ENCODE data around the gene MGLL. TPM values are rescaled to one million over a fixed set of nuclear protein-coding genes. Genes with fewer than 3 reads are reported as not detected.

Gene MGLL
- total RNA-seq, 1 donor from 2014 or later, result 11.3 TPM

- Mint-ChIP-seq H3K27me3 (ENCODE audit: low read depth) (no peaks in the 10 kb centered on the region), H3K27ac (ENCODE audit: unreplicated experiment) (no peak overlapping the region), H3K4me3 (no peak overlapping the region), H3K36me3 (ENCODE audit: low read depth) (peaks cover 4% of the 10 kb centered on the region), H3K4me1 (peaks cover 44% of the 10 kb centered on the region), H3K9me3 (peaks cover 3% of the 10 kb centered on the region)
- TF ChIP-seq CTCF (conservative IDR thresholded peaks at IDR 0.05), result no peak
- DNase-seq (ENCODE audit: low read depth, low spot score), result no peak
Measured at GRCh38 chr3:127773752-127774395, 48.4 kb downstream of the MGLL start.

- Mint-ChIP-seq H3K27me3 (ENCODE audit: low read depth) (no peaks in the 10 kb centered on the region), H3K36me3 (ENCODE audit: low read depth) (peaks cover 8% of the 10 kb centered on the region), H3K4me1 (peaks cover 44% of the 10 kb centered on the region), H3K27ac (ENCODE audit: unreplicated experiment) (peak overlapping the region; percentile 82), H3K9me3 (peaks cover 6% of the 10 kb centered on the region), H3K4me3 (no peak overlapping the region)
- no peak for TF ChIP-seq CTCF (conservative IDR thresholded peaks at IDR 0.05)
- no peak for DNase-seq (ENCODE audit: low read depth, low spot score)
Measured at GRCh38 chr3:127772827-127773751, 49.2 kb downstream of the MGLL start.

GRCh38 chr3:127772273-127772672 is 50.0 kb downstream of the MGLL start:
- Mint-ChIP-seq H3K4me1 (peaks cover 44% of the 10 kb centered on the region), H3K36me3 (ENCODE audit: low read depth) (peaks cover 8% of the 10 kb centered on the region), H3K9me3 (peaks cover 8% of the 10 kb centered on the region), H3K27ac (ENCODE audit: unreplicated experiment) (no peak overlapping the region), H3K4me3 (no peak overlapping the region), H3K27me3 (ENCODE audit: low read depth) (no peaks in the 10 kb centered on the region)
- no peak for DNase-seq (ENCODE audit: low read depth, low spot score)
- TF ChIP-seq CTCF (conservative IDR thresholded peaks at IDR 0.05), result no peak

- Mint-ChIP-seq H3K27me3 (ENCODE audit: low read depth) (no peaks in the 10 kb centered on the region), H3K36me3 (ENCODE audit: low read depth) (peaks cover 5% of the 10 kb centered on the region), H3K9me3 (peaks cover 7% of the 10 kb centered on the region), H3K4me3 (no peak overlapping the region), H3K4me1 (peaks cover 46% of the 10 kb centered on the region), H3K27ac (ENCODE audit: unreplicated experiment) (no peak overlapping the region)
- DNase-seq (ENCODE audit: low read depth, low spot score), result no peak
- no peak for TF ChIP-seq CTCF (conservative IDR thresholded peaks at IDR 0.05)
Measured at GRCh38 chr3:127771746-127772145, 50.6 kb downstream of the MGLL start.

GRCh38 chr3:127770671-127771355 is 51.5 kb downstream of the MGLL start:
- Mint-ChIP-seq H3K36me3 (ENCODE audit: low read depth) (peaks cover 4% of the 10 kb centered on the region), H3K9me3 (peaks cover 7% of the 10 kb centered on the region), H3K27ac (ENCODE audit: unreplicated experiment) (peak overlapping the region; percentile 89), H3K4me3 (no peak overlapping the region), H3K4me1 (peaks cover 45% of the 10 kb centered on the region), H3K27me3 (ENCODE audit: low read depth) (no peaks in the 10 kb centered on the region)
- TF ChIP-seq CTCF (conservative IDR thresholded peaks at IDR 0.05), result no peak
- no peak for DNase-seq (ENCODE audit: low read depth, low spot score)
